H9 (cell line): ENCODE data around the gene GARNL3. TPM values are rescaled to one million over a fixed set of nuclear protein-coding genes. Genes with fewer than 3 reads are reported as not detected.

Source experiments
- DNase-seq: peaks from one replicate; pipeline ENCODE4 v3.0.0-alpha.2; 2017
- H2AFZ ChIP-seq: one replicate; pipeline ENCODE4 v1.6.1; 2013; ENCODE audit warnings: mild to moderate bottlenecking, low read length, control low read depth, moderate library complexity
- H2AK5ac ChIP-seq: 2 replicates; pipeline ENCODE4 v1.6.1; 2013; ENCODE audit warnings: low read length, control low read depth, mixed read lengths; ENCODE audit not compliant: insufficient read length
- H2BK120ac ChIP-seq: one replicate; pipeline ENCODE4 v1.6.1; 2013; ENCODE audit warnings: low read depth, mild to moderate bottlenecking, low read length, control low read depth, inconsistent platforms; ENCODE audit not compliant: poor library complexity, severe bottlenecking
- H2BK12ac ChIP-seq: 2 replicates; pipeline ENCODE4 v1.6.1; 2013; ENCODE audit warnings: low read length, control low read depth, mixed read lengths, low read depth; ENCODE audit not compliant: insufficient read length
- H2BK15ac ChIP-seq: 2 replicates; pipeline ENCODE4 v1.6.1; 2013; ENCODE audit warnings: low read depth, low read length, control low read depth
- H2BK20ac ChIP-seq: one replicate; pipeline ENCODE4 v1.6.1; 2013; ENCODE audit warnings: low read depth, mild to moderate bottlenecking, low read length, control low read depth, inconsistent platforms; ENCODE audit not compliant: poor library complexity, severe bottlenecking
- H2BK5ac ChIP-seq: 2 replicates; pipeline ENCODE4 v1.6.1; 2013; ENCODE audit warnings: low read length, control low read depth, mixed read lengths; ENCODE audit not compliant: insufficient read length
- H3K14ac ChIP-seq: 2 replicates; pipeline ENCODE4 v1.6.1; 2013; ENCODE audit warnings: low read length, control low read depth; ENCODE audit not compliant: insufficient read depth
- H3K18ac ChIP-seq: 2 replicates; pipeline ENCODE4 v1.6.1; 2013; ENCODE audit warnings: low read depth, mild to moderate bottlenecking, mixed read lengths, low read length, control low read depth; ENCODE audit not compliant: insufficient read length
- H3K23ac ChIP-seq: 2 replicates; pipeline ENCODE4 v1.6.1; 2013; ENCODE audit warnings: low read length, control low read depth, mixed read lengths, low read depth; ENCODE audit not compliant: insufficient read length
- H3K23me2 ChIP-seq: 2 replicates; pipeline ENCODE4 v1.6.1; 2013; ENCODE audit warnings: low read depth, mild to moderate bottlenecking, mixed read lengths, low read length, control low read depth; ENCODE audit not compliant: insufficient read length, poor library complexity, severe bottlenecking
- H3K27ac ChIP-seq: 2 replicates; pipeline ENCODE4 v1.5.1; 2013; ENCODE audit warnings: low read length, control low read depth, mixed read lengths, low read depth; ENCODE audit not compliant: insufficient read length
- H3K27me3 ChIP-seq: 2 replicates; pipeline ENCODE4 v1.6.1; 2013; ENCODE audit warnings: low read length, control low read depth, inconsistent platforms; ENCODE audit not compliant: insufficient read depth
- H3K4ac ChIP-seq: 2 replicates; pipeline ENCODE4 v1.6.1; 2013; ENCODE audit warnings: low read depth, mild to moderate bottlenecking, control low read depth, inconsistent platforms, low read length, moderate library complexity
- H3K4me1 ChIP-seq: 2 replicates; pipeline ENCODE4 v1.6.1; 2013; ENCODE audit warnings: low read length, control low read depth, inconsistent platforms; ENCODE audit not compliant: insufficient read depth
- H3K4me2 ChIP-seq: 2 replicates; pipeline ENCODE4 v1.6.1; 2013; ENCODE audit warnings: low read length, control low read depth, mixed read lengths; ENCODE audit not compliant: insufficient read length, insufficient read depth
- H3K56ac ChIP-seq: 2 replicates; pipeline ENCODE4 v1.6.1; 2013; ENCODE audit warnings: low read depth, mild to moderate bottlenecking, mixed read lengths, low read length, control low read depth; ENCODE audit not compliant: insufficient read length
- H3K79me1 ChIP-seq: 2 replicates; pipeline ENCODE4 v1.6.1; 2013; ENCODE audit warnings: low read depth, mild to moderate bottlenecking, moderate library complexity, low read length, control low read depth, inconsistent platforms; ENCODE audit not compliant: insufficient read depth, poor library complexity, severe bottlenecking
- H3K79me2 ChIP-seq: 2 replicates; pipeline ENCODE4 v1.6.1; 2013; ENCODE audit warnings: low read length, control low read depth, inconsistent platforms; ENCODE audit not compliant: insufficient read depth
- H3K9ac ChIP-seq: 2 replicates; pipeline ENCODE4 v1.6.1; 2013; ENCODE audit warnings: low read length, control low read depth, mixed read lengths; ENCODE audit not compliant: insufficient read length; ENCODE audit errors: extremely low read depth
- H3K9me3 ChIP-seq: one replicate; pipeline ENCODE4 v1.6.1; 2013; ENCODE audit warnings: low read depth, low read length, inconsistent platforms; ENCODE audit not compliant: control insufficient read depth
- H3T11ph ChIP-seq: one replicate; pipeline ENCODE4 v1.6.1; 2013; ENCODE audit warnings: mild to moderate bottlenecking, low read length, control low read depth, inconsistent platforms
- H4K20me1 ChIP-seq: one replicate; pipeline ENCODE4 v1.6.1; 2013; ENCODE audit not compliant: control insufficient read depth, insufficient read length, insufficient read depth
- H4K5ac ChIP-seq: 2 replicates; pipeline ENCODE4 v1.6.1; 2013; ENCODE audit warnings: low read depth, mild to moderate bottlenecking, mixed read lengths, low read length, control low read depth; ENCODE audit not compliant: insufficient read length
- H4K8ac ChIP-seq: replicated peaks from 2 replicates; pipeline ENCODE4 v1.6.1; 2013; ENCODE audit warnings: low read length, control low read depth, mixed read lengths, low read depth; ENCODE audit not compliant: insufficient read length
- H4K91ac ChIP-seq: 2 replicates; pipeline ENCODE4 v1.6.1; 2013; ENCODE audit warnings: low read depth, mild to moderate bottlenecking, moderate library complexity, mixed read lengths, low read length, control low read depth; ENCODE audit not compliant: insufficient read length
- H3K27ac Mint-ChIP-seq, 3 experiments: 2 replicates in 2 of 3; 3 replicates in 1 of 3; pipeline ENCODE4 v1.8.0; 2020 to 2021; ENCODE audit warnings: mixed read lengths in 3 of 3, mild to moderate bottlenecking in 1 of 3, moderate library complexity in 1 of 3
- H3K27me3 Mint-ChIP-seq: 2 replicates; pipeline ENCODE4 v1.8.0; 2021; ENCODE audit warnings: low read depth, mild to moderate bottlenecking, moderate library complexity, mixed read lengths
- H3K36me3 Mint-ChIP-seq, 3 experiments: 2 replicates in 2 of 3; 3 replicates in 1 of 3; pipeline ENCODE4 v1.8.0; 2020 to 2021; ENCODE audit warnings: low read depth in 3 of 3, mixed read lengths in 3 of 3; ENCODE audit not compliant: insufficient read depth in 1 of 3
- H3K4me1 Mint-ChIP-seq, 2 experiments: 2 replicates each; pipeline ENCODE4 v1.8.0; 2020; ENCODE audit warnings: mixed read lengths in 2 of 2
- H3K4me3 Mint-ChIP-seq, 2 experiments: 2 replicates in 1 of 2; 3 replicates in 1 of 2; pipeline ENCODE4 v1.8.0; 2020 to 2021; ENCODE audit warnings: mild to moderate bottlenecking in 2 of 2, mixed read lengths in 2 of 2, moderate library complexity in 1 of 2
- H3K9me3 Mint-ChIP-seq, 2 experiments: 2 replicates in 1 of 2; 3 replicates in 1 of 2; pipeline ENCODE4 v1.8.0; 2020; ENCODE audit warnings: mild to moderate bottlenecking in 2 of 2, mixed read lengths in 2 of 2, moderate library complexity in 1 of 2
- CTCF ChIP-seq: fragments of 200-600 bp; sonication (generic); conservative IDR thresholded peaks from 3 replicates; pipeline ENCODE4 v1.8.0; 2021; ENCODE audit warnings: antibody characterized with exemption, mild to moderate bottlenecking
- WGBS: extraction: QIAGEN DNeasy Blood & Tissue Kit; methylation state at CpG from one replicate; pipeline ENCODE4 v1.1.7; 2013; ENCODE audit warnings: missing lambda C conversion rate, low lambda C conversion rate, mixed read lengths; ENCODE audit not compliant: insufficient read length; ENCODE audit errors: extremely low coverage; 5-methylcytosine and 5-hydroxymethylcytosine counted together
- total RNA-seq: library from RNA; stranded (reverse); gene quantifications from 2 replicates; pipeline ENCODE4 v1.2.1, GENCODE V29; 2021

GARNL3 gene
- total RNA-seq, 1 experiment from 2014 or later, result 8.7 TPM

- H2AK5ac ChIP-seq, result no peak overlapping the region
- no peak overlapping the region for H3K4me2 ChIP-seq
- no peaks in the 10 kb centered on the region for H3K9me3 ChIP-seq
- Mint-ChIP-seq H3K27ac (no peak overlapping the region; a peak in 1 of 7 replicates), H3K9me3 (no peaks in the 10 kb centered on the region), H3K4me1 (peaks cover 34 to 36% of the 10 kb centered on the region in 2 experiments), H3K4me3 (peak overlapping the region in 1 of 2 experiments; percentile 33; a peak in 1 of 5 replicates), H3K36me3 (peaks cover 6 to 12% (median 7%) of the 10 kb centered on the region in 3 experiments; a peak in 3 of 7 replicates), H3K27me3 (no peaks in the 10 kb centered on the region)
- no peak overlapping the region for H4K91ac ChIP-seq
- no peak overlapping the region for H3K14ac ChIP-seq
- DNase-seq, result no peak
- H2AFZ ChIP-seq, result no peak overlapping the region
- no peak for TF ChIP-seq CTCF
- no peak overlapping the region for H3K4ac ChIP-seq
- WGBS, result no CpG with 5 or more reads among the region's 4 CpGs
- no peak overlapping the region for H3K56ac ChIP-seq
- H2BK12ac ChIP-seq, result no peak overlapping the region
- no peak overlapping the region for H4K5ac ChIP-seq
- H3K27ac ChIP-seq, result no peak overlapping the region
- peaks cover 4% of the 10 kb centered on the region; the same call in 1 of the 2 replicates for H3K4me1 ChIP-seq
- H2BK20ac ChIP-seq, result no peak overlapping the region
- H2BK120ac ChIP-seq, result no peak overlapping the region
- H3K79me2 ChIP-seq, result no peaks in the 10 kb centered on the region
- no peak overlapping the region for H3K18ac ChIP-seq
- H4K20me1 ChIP-seq, result no peaks in the 10 kb centered on the region
- H3K23me2 ChIP-seq, result no peaks in the 10 kb centered on the region
- H3T11ph ChIP-seq, result no peak overlapping the region
- no peak overlapping the region for H3K23ac ChIP-seq
- H3K9ac ChIP-seq, result no peak overlapping the region
- H2BK15ac ChIP-seq, result no peak overlapping the region
- H3K27me3 ChIP-seq, result no peaks in the 10 kb centered on the region
- no peak overlapping the region for H4K8ac ChIP-seq
- no peak overlapping the region for H2BK5ac ChIP-seq
- H3K79me1 ChIP-seq, result no peaks in the 10 kb centered on the region
Measured at GRCh38 chr9:127356906-127357305, 92.3 kb downstream of the GARNL3 start.
